ENCODE data around the gene OR3A1. TPM values are rescaled to one million over a fixed set of nuclear protein-coding genes. Genes with fewer than 3 reads are reported as not detected.

OR3A1 gene
- total and polyA plus RNA-seq, 10 donors = 0.16 to 0.32 TPM; not detected in 8

Other genes starting within 250 kb of the OR3A1 start
- gene OR1D5, start 234.8 kb downstream of the OR3A1 start, total RNA-seq = not detected
- not detected for gene OR1D5, start 234.8 kb downstream of the OR3A1 start, polyA plus RNA-seq
- not detected for gene OR1D2, start 193.9 kb downstream of the OR3A1 start, total RNA-seq
- not detected for gene OR1D2, start 193.9 kb downstream of the OR3A1 start, polyA plus RNA-seq
- gene OR1G1, start 170.8 kb downstream of the OR3A1 start, total RNA-seq = not detected
- not detected for gene OR1G1, start 170.8 kb downstream of the OR3A1 start, polyA plus RNA-seq
- gene OR1A2, start 100.8 kb downstream of the OR3A1 start, total RNA-seq = not detected
- not detected for gene OR1A2, start 100.8 kb downstream of the OR3A1 start, polyA plus RNA-seq
- gene OR1A1, start 90.7 kb downstream of the OR3A1 start, total RNA-seq = not detected
- gene OR1A1, start 90.7 kb downstream of the OR3A1 start, polyA plus RNA-seq = not detected
- 1 to 10 TPM in 1 of 7 donors, under 1 TPM in 2, not detected in 4; 0.23 to 1.6 (median 0.30) TPM for gene OR3A2, start 87.9 kb upstream of the OR3A1 start, total RNA-seq
- gene OR3A2, start 87.9 kb upstream of the OR3A1 start, polyA plus RNA-seq = not detected
- under 1 TPM in 1 of 7 donors, not detected in 6; 0.29 TPM for gene OR1E1, start 100.0 kb upstream of the OR3A1 start, total RNA-seq
- gene OR1E1, start 100.0 kb upstream of the OR3A1 start, polyA plus RNA-seq = not detected
- under 1 TPM in 2 of 7 donors, not detected in 5; 0.60 to 0.85 TPM for gene OR3A3, start 113.0 kb upstream of the OR3A1 start, total RNA-seq
- not detected for gene OR3A3, start 113.0 kb upstream of the OR3A1 start, polyA plus RNA-seq
- gene OR1E2, start 135.5 kb upstream of the OR3A1 start, total RNA-seq = not detected
- not detected for gene OR1E2, start 135.5 kb upstream of the OR3A1 start, polyA plus RNA-seq
- under 1 TPM in 1 of 7 donors, not detected in 6; 0.54 TPM for gene SPATA22, start 173.5 kb upstream of the OR3A1 start, total RNA-seq
- gene SPATA22, start 173.5 kb upstream of the OR3A1 start, polyA plus RNA-seq = under 1 TPM; 0.22 to 0.80 (median 0.24) TPM
- 10 to 100 TPM in 1 of 7 donors, 1 to 10 TPM in 6; 1.4 to 10.8 (median 7.0) TPM for gene ASPA, start 177.6 kb upstream of the OR3A1 start, total RNA-seq
- 1 to 10 TPM in 1 of 3 donors, under 1 TPM in 2; 0.86 to 1.6 (median 0.93) TPM for gene ASPA, start 177.6 kb upstream of the OR3A1 start, polyA plus RNA-seq

Data from spleen (tissue), 10 donors.